HUES48 (cell line): ENCODE measurements around the gene CD36.

Experiments
- H3K27ac ChIP-seq: one replicate; pipeline ENCODE4 v1.7.0; 2013; ENCODE audit warnings: low read depth, low read length, inconsistent platforms
- H3K27me3 ChIP-seq: 2 replicates; pipeline ENCODE4 v1.6.1; 2013; ENCODE audit warnings: mild to moderate bottlenecking, low read length; ENCODE audit not compliant: control insufficient read depth, insufficient read depth
- H3K36me3 ChIP-seq: 2 replicates; pipeline ENCODE4 v1.6.1; 2013; ENCODE audit warnings: low read length; ENCODE audit not compliant: control insufficient read depth, insufficient read depth
- H3K4me1 ChIP-seq: 2 replicates; pipeline ENCODE4 v1.6.1; 2013; ENCODE audit warnings: mild to moderate bottlenecking, low read length; ENCODE audit not compliant: control insufficient read depth, insufficient read depth
- H3K4me3 ChIP-seq: 2 replicates; pipeline ENCODE4 v1.5.1; 2013; ENCODE audit warnings: mild to moderate bottlenecking, low read depth, low read length
- H3K9ac ChIP-seq: 2 replicates; pipeline ENCODE4 v1.6.1; 2013; ENCODE audit warnings: mild to moderate bottlenecking, low read depth, low read length, moderate library complexity
- H3K9me3 ChIP-seq: 2 replicates; pipeline ENCODE4 v1.6.1; 2013; ENCODE audit warnings: low read length; ENCODE audit not compliant: control insufficient read depth, insufficient read depth

CD36 gene

GRCh38 chr7:80624763-80625162 lies 13.7 kb upstream of the CD36 start:
- no peak overlapping the region for H3K4me3 ChIP-seq
- peaks cover 9% of the 10 kb centered on the region for H3K4me1 ChIP-seq
- H3K36me3 ChIP-seq: no peaks in the 10 kb centered on the region
- H3K27me3 ChIP-seq: no peaks in the 10 kb centered on the region
- no peaks in the 10 kb centered on the region; the same call in 1 of the 2 replicates for H3K9me3 ChIP-seq
- H3K9ac ChIP-seq: no peak overlapping the region
- no peak overlapping the region for H3K27ac ChIP-seq

- peaks cover 6% of the 10 kb centered on the region for H3K4me1 ChIP-seq
- no peaks in the 10 kb centered on the region for H3K27me3 ChIP-seq
- H3K36me3 ChIP-seq: no peaks in the 10 kb centered on the region
- no peak overlapping the region for H3K9ac ChIP-seq
- H3K4me3 ChIP-seq: no peak overlapping the region
- no peaks in the 10 kb centered on the region for H3K9me3 ChIP-seq
- H3K27ac ChIP-seq: no peak overlapping the region
Observed at GRCh38 chr7:80629023-80629422, 9.4 kb upstream of the CD36 start.

GRCh38 chr7:80630608-80631405 lies 7.6 kb upstream of the CD36 start:
- Histone ChIP-seq H3K4me3 (no peak overlapping the region), H3K27me3 (no peaks in the 10 kb centered on the region), H3K36me3 (no peaks in the 10 kb centered on the region), H3K4me1 (peaks cover 6% of the 10 kb centered on the region), H3K9ac (no peak overlapping the region), H3K9me3 (no peaks in the 10 kb centered on the region), H3K27ac (no peak overlapping the region)

GRCh38 chr7:80631421-80631820 lies 7.0 kb upstream of the CD36 start:
- H3K27ac ChIP-seq: no peak overlapping the region
- H3K9ac ChIP-seq: no peak overlapping the region
- H3K36me3 ChIP-seq: no peaks in the 10 kb centered on the region
- no peak overlapping the region for H3K4me3 ChIP-seq
- H3K27me3 ChIP-seq: no peaks in the 10 kb centered on the region
- H3K4me1 ChIP-seq: peaks cover 6% of the 10 kb centered on the region
- H3K9me3 ChIP-seq: no peaks in the 10 kb centered on the region

- H3K27me3 ChIP-seq: no peaks in the 10 kb centered on the region
- no peaks in the 10 kb centered on the region for H3K9me3 ChIP-seq
- H3K36me3 ChIP-seq: no peaks in the 10 kb centered on the region
- H3K4me3 ChIP-seq: no peak overlapping the region
- H3K4me1 ChIP-seq: peaks cover under 1% of the 10 kb centered on the region; the same call in 1 of the 2 replicates
- H3K27ac ChIP-seq: no peak overlapping the region
- no peak overlapping the region for H3K9ac ChIP-seq
Observed at GRCh38 chr7:80632139-80632538, 6.3 kb upstream of the CD36 start.

GRCh38 chr7:80632819-80633218 lies 5.6 kb upstream of the CD36 start:
- H3K4me3 ChIP-seq: no peak overlapping the region
- H3K27ac ChIP-seq: no peak overlapping the region
- H3K27me3 ChIP-seq: no peaks in the 10 kb centered on the region
- no peak overlapping the region for H3K9ac ChIP-seq
- no peaks in the 10 kb centered on the region; the same call in 1 of the 2 replicates for H3K4me1 ChIP-seq
- H3K9me3 ChIP-seq: no peaks in the 10 kb centered on the region
- no peaks in the 10 kb centered on the region for H3K36me3 ChIP-seq

GRCh38 chr7:80634505-80634904 lies 3.9 kb upstream of the CD36 start:
- Histone ChIP-seq H3K9ac (no peak overlapping the region), H3K4me1 (peaks cover 4% of the 10 kb centered on the region; the same call in 1 of the 2 replicates), H3K27ac (no peak overlapping the region), H3K4me3 (no peak overlapping the region), H3K27me3 (no peaks in the 10 kb centered on the region), H3K36me3 (no peaks in the 10 kb centered on the region), H3K9me3 (no peaks in the 10 kb centered on the region)

GRCh38 chr7:80635533-80635932 lies 2.9 kb upstream of the CD36 start:
- no peaks in the 10 kb centered on the region for H3K27me3 ChIP-seq
- no peak overlapping the region for H3K9ac ChIP-seq
- H3K4me1 ChIP-seq: peaks cover 4% of the 10 kb centered on the region; the same call in 1 of the 2 replicates
- no peaks in the 10 kb centered on the region for H3K36me3 ChIP-seq
- H3K4me3 ChIP-seq: no peak overlapping the region
- no peak overlapping the region for H3K27ac ChIP-seq
- no peaks in the 10 kb centered on the region for H3K9me3 ChIP-seq

- Histone ChIP-seq H3K9me3 (no peaks in the 10 kb centered on the region), H3K36me3 (no peaks in the 10 kb centered on the region), H3K27me3 (no peaks in the 10 kb centered on the region), H3K4me1 (peaks cover 4% of the 10 kb centered on the region; the same call in 1 of the 2 replicates), H3K9ac (no peak overlapping the region), H3K4me3 (no peak overlapping the region), H3K27ac (no peak overlapping the region)
Observed at GRCh38 chr7:80635998-80636397, 2.4 kb upstream of the CD36 start.

GRCh38 chr7:80636709-80637108 lies 1.7 kb upstream of the CD36 start:
- Histone ChIP-seq H3K9ac (no peak overlapping the region), H3K4me3 (no peak overlapping the region), H3K27me3 (no peaks in the 10 kb centered on the region), H3K4me1 (peaks cover 4% of the 10 kb centered on the region; the same call in 1 of the 2 replicates), H3K36me3 (no peaks in the 10 kb centered on the region), H3K9me3 (no peaks in the 10 kb centered on the region), H3K27ac (no peak overlapping the region)

- Histone ChIP-seq H3K4me3 (no peak overlapping the region), H3K9ac (no peak overlapping the region), H3K36me3 (no peaks in the 10 kb centered on the region), H3K4me1 (peaks cover 4% of the 10 kb centered on the region; the same call in 1 of the 2 replicates), H3K9me3 (no peaks in the 10 kb centered on the region), H3K27ac (no peak overlapping the region), H3K27me3 (no peaks in the 10 kb centered on the region)
Observed at GRCh38 chr7:80637454-80637853, 988 bp upstream of the CD36 start.
